Non-pigmented ciliary epithelial cell (primary cell): ENCODE measurements around the gene ESPNL.

Experiments
- DNase-seq: peaks from one replicate; pipeline ENCODE4 v3.0.0-alpha.2; 2010; ENCODE audit warnings: low read depth

ESPNL gene

DNA sequence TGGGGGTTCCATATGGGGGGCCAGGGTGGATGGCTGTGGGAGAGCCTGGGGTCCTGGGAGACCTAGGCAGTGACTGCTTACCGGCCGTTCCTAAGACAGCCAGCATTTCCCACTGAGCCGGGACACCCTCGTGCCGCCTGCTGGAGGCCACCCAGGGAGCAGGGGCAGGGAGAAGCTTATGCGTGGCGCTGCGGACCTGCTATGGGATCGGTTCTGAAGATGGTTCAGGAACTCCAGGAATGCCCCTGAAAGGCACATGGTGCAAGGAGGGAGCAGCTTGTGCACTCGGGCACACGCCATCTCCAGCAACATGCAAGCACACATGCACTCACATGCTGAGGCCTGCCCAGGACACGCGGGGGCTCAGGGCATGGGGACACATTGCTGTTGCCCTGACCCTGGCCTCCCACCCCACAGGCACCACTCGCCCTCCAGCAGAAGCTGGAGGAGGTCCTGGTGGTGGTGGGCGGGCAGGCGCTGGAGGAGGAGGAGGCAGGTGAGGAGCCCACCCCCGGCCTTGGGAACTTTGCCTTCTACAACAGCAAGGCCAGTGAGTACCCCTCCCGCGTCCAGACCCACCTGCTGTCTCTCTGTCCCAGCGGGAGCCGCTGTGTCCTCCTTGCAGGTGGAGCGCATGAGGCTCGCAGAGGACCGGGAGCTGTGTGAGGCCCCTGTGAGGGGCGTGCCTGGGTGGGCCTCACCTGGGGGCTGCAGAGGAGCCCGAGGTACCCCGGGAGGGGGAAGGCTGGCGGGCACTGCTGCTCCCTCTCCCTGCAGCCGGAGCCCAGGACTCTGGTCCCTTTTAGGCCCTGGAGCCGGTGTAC is 42.5 kb downstream of the ESPNL start:
- DNase-seq: no peak

DNA sequence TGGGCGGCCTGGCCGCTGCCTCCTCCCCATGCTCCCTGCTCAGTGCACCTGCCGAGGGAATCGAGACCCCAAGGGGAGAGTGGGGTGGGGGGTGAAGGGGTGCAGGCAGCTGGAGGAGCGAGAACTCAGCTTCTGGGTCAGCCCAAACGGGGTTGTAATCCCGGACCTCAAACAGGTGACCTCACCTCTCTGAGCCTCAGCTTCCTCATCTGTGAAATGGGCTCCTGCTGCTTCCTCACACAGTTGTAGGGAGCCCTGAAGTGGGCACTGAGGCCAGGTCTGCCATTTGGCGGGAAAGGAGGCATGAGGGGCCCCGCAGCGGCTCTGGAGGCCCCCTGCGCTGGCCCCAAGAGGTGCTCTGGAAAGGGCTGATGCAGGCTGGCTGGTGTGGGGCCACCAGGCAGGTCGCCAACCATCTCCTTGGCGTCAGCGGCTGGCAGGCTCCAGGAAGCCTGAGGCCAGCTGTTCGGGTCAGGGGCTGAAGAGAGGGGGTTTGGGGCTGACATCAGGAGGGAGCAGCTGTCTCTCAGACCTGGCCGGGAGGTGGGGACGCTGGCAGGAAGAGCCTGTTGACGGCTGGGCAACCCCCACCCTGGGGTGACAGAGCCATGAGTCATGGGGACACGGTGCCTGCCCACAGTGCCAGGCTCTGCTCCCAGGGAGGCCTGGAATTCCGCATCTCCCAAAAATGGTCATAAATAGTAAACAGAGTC is 43.3 kb downstream of the ESPNL start:
- no peak for DNase-seq

DNA sequence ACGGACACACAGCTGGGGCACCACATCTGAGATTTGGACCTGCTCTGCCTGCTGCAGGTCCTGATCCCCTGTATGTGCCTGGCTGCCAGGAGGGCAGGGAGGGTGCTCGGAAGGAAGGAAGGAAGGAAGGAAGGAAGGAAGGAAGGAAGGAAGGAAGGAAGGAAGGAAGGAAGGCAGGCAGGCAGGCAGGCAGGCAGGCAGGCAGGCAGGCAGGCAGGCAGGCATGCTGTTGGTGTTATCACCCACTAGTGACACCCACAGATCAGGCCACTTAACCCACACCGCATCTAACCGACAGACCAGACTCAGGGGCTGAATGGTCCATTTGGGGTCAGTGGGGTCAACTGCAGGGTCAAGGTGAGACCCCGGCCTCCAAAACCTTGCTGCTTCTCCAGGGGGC is 44.1 kb downstream of the ESPNL start:
- no peak for DNase-seq

DNA sequence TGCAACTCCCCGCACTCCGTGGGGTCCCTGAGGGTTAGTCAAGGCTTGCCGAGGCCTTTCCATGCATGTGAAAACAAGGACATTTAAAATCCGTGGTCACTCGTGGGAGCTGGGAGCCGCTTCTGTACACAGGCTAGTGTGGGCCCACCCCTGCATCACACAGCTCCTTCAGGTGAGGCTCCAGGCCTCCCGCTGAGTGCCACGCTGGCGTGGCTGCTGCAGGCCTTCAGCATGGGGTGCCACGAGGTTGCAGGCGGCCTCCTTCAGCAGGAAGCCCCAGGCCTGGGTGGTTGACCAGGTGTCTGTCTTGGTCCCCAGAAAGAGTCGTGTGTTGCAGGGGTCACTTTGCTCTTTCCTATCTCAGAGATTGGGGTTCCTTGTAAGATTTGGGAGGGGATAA is 44.9 kb downstream of the ESPNL start:
- DNase-seq: no peak

DNA sequence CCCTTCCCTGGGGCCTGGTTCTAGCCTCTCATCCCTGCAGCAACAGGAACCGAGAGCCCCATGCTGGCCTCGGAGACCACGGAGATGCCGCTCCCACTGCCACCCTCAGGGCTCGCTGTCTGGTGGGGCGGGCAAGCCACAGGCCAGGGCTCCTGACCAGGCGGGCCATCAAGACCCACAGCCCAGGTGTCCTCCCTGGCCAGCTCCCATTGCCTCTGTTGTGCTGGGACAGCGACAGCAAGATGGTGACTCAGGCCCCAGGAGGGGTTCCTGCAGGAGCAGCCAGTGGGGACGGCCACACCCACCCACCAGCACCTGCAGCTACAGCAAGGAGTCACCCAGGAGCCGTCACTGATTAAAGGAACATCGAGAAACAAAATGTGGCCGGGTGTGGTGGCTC is 45.7 kb downstream of the ESPNL start:
- no peak for DNase-seq

DNA sequence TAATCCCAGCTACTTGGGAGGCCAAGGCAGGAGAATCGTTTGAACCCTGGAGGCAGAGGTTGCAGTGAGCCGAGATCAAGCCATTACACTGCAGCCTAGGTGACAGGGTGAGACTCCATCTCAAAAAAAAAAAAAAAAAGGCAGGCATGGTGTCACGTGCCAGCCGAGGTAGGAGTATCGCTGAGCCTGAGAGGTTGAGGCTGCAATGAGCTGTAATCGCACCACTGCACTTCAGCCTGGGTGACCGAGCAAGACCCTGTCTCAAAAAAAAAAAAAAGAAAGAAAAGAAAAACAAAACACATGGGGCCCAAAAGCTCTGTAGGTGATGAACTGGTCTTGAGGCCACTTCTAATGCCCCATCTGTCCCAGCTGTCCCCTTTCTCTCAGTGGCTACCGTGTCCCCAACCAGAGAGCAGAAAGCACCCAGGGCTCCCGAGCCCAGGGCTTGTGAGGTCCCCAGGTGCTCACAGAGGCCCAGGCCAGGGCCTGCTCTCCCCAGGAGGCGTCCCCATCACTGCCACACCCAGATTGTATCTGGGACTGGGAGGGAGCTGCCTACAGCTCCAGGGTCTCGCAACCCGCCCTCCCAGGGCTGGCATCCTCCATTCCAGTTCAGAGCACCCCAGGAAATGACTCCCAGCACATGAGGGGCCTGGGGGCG is 46.9 kb downstream of the ESPNL start:
- no peak for DNase-seq

DNA sequence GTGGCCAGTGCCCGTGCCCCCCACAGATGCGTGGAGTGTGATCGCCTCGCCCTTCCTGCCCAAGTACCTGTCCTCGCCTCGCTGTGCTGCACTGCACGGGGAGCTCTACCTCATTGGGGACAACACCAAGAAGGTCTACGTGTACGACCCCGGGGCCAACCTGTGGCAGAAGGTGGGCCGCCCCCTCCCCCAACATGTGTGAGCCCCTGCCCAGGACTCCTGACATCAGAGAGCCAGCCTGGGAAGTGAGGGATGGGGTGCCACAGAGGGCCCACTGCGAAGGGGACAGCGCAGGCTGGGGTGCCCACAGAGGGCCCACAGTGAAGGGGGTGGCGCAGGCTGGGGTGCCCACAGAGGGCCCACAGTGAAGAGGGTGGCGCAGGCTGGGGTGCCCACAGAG is 48.8 kb downstream of the ESPNL start:
- no peak for DNase-seq

DNA sequence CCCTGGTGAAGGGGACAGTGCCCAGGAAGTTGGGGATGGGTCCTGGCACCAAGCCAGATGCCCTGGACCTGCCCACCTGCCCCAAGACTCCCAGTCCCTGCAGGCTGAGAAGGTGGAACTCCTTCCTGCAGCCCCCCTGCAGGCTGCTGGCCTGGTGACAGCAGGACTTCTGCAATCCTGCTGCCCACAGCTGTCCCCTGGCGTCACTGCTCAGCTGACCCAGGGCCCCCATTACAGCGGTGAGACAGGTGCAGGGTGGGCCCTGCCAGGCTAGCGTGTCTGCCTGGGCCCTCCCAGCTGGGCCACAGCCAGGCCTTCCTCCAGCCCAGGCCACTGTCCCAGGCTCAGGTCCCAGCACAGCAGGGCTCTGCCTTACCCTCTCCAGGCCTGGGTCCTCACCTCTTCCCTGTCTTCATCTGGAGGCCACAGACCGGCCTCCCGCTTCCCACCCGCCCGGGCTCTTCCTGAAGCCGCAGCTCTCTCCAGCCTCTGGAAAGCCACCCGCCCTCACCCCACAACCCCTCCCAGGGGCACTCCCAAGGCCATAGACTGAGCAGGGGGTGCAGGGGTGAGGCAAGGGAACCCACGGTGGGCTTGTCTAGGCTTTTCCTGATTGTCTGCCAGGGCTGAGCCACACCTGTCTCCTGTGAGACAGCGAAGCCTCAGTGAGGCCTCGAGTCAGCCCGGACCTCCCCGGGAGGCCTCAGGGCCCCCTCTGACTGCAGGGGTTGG is 49.9 kb downstream of the ESPNL start:
- no peak for DNase-seq

DNA sequence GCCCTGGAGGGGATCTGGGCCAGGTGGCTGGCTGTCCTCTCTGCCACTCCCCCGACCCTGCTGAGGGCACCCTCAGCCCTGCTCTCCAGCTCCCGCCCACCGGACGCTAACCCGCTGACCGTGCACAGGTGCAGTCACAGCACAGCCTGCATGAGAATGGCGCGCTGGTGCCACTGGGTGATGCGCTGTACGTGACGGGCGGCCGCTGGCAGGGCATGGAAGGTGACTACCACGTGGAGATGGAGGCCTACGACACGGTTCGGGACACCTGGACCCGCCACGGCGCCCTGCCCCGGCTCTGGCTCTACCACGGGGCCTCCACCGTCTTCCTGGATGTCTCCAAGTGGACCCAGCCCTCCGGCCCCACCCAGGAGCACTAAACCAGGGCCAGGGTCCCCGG is 50.5 kb downstream of the ESPNL start:
- no peak for DNase-seq

DNA sequence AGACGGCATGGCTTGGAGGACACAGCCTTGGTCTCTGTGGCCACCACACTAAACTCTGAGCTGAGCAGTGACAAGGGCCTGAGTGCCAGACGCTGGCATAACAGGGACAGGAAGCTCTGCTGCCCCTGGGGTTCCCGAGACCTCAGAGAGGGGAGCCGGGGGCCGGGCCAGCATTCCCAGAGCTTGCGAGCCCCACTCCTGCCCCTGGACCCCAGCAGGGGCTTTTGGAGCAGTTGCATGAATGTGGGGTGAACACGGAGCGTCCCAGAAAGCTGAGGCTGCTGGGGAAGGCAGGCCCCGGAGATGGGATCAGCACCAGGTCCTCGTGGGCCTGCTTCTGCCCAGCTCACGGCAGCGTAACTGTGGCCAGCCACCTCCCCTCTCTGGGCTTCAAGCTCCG is 51.1 kb downstream of the ESPNL start:
- DNase-seq: no peak

DNA sequence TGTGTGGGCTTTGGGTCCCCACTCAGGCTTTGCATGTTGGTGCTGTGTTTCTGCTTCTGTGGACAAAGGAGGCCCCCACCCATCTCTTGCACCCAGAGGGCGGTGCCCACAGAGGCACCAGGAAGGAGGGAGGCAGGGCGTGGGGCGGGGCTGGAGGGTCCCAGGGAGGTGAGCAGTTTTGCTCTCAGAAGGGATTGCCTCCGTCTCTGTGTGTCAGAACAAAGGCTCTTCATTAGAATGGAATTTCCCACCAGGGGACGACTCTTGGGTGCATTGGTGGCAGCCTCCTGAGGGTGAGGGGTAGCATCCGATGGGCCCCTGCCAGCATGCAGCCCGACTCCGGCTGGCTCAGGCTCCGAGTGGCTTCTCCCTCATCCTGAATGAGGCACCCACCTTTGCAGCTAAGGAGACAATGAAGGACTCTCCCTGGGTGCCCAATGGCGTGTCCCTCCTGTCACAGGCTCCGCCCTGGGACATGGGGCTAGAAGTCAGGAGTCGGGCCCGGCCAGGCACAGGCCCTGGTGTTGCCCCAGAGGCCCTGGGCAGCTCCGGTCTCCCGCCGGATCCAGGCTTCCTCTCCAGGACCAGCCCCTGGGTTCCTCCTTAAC is 51.6 kb downstream of the ESPNL start:
- DNase-seq: no peak

DNA sequence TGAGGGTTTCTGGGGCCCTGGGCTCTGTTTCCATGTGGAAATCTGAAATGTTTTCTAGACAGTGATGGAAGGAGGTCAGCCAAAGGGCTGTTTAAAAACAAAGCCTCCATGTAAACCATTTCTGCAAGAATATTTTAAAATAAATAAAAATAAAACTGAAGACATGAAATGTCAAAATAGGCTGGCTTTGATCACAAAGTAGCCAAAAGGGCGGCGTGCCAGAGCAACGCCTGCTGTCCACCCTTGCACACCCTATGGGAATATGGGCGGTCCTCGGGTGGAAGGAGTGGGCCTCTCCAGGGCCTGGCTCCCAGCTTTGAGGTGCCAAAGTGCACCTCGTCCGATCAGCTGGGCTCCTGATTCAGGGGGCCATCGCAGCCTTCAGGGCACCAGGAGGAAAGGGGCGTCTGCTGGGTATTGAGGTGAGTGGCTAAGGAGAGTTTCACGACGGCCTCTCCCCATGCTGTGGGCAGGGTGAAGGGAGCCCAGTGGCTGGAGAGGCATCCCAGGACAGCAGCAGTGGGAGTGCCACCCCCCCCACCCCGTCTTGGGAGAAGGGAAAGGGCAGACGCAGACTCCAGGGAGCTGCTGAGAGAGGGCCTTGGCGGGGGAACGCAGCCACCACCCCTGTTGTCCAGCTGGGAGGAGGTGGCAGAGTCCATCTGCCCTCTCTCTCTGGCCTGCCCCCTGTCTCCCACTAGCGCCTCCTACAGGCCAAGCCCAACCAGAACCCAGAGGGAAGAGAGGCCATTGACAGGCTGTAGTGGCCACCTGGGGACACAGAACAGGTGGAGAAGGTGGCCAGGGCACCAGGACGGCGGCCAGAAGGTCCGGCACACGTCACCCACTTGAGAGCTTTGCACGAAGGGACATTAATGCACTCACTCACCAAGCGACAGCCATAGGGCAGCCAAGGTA is 52.9 kb downstream of the ESPNL start:
- DNase-seq: no peak

DNA sequence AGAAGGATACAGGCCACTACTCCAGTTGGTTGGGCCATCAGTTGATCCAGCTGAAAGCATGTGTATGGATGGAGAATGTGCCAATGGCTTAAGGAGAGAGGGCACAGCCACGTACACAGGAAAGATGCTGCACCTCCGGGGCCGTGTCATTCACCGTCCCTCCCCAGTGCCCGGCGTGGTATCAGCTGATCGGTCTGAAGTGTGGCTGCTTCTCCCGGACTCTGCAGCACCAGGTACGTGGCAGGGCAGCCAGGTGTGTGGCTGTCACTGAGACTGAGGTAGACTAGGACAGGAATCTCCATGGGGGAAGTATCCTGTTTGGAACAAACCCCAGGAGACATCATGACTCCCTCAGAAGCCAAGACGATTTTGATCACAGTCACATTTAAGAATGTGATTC is 54.4 kb downstream of the ESPNL start:
- DNase-seq: no peak

DNA sequence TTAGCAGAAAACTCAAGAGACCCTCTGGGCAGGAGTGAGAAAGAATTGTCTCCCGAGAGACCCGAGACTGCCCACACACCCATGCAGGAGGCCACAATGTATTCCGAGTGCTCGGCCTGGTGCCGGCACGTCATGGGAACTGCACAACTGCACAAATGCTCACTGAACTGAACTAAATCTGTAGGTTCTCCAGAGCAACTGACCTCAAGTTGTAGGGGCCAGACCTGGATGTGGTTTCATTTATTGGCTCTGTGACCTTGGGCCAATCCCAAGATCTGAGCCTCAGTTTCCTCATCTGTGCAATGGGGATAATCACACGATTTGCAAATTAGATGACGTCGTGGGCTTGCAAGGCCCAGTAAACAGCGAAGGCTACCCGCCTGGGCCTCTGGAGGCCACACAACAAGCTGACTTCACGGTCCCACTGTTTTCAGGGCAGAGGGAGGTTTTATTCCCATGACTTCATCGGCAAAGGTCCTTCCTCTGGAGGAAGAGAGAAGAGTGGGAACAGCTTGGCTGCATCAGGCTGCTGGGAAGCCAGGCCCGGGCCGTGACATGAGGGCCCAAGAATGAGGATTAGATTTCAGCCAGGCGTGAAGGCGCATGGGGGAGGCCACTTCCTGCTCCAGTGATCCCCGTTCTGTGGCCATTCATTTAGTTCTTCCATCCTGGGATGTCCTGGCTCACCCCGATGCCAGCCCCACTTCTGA is 55.1 kb downstream of the ESPNL start:
- peak; percentile 71 for DNase-seq

DNA sequence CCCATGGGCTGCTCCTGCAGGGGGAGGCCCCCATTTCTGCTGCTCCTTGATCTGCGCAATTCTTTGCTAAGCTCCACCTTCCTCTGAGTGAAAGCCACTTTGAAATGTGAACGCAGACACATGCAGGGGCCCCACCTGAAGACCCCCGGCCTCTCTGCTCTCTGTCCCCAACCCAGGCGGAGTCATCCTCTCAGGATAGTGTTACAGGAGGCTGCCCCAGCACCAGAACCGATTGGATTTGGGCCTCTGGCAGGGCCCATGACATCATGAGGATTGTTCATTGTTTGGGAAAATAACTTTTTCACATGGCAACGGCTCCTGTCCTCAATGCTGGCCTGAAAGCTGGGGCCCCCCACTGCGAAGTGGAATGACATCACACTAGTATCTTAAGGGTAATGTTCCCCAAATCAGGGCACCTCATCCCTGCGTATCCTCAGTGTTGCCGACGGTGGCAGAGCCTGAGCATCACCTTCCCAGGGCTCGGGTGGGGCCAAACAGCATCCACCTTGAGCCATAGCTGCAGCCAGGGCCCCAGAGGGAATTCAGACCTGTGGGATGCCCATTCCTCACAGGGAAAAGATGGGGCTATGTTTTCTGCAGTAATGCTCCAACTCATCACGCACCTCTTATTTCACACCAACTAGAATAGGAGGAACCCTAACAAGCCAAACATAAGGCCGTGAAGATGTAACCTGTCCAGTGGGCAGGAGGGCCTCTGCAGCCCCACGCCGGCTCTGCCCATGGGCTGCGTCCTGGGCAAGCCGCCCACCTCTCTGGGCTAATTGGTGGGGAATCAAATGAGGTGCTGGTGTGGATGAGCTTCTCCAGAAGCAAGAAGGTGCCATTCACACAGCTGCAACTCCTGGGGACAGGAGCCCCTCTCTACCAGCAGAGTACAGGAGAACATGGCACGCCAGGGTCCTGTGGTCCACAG is 55.9 kb downstream of the ESPNL start:
- DNase-seq: no peak

DNA sequence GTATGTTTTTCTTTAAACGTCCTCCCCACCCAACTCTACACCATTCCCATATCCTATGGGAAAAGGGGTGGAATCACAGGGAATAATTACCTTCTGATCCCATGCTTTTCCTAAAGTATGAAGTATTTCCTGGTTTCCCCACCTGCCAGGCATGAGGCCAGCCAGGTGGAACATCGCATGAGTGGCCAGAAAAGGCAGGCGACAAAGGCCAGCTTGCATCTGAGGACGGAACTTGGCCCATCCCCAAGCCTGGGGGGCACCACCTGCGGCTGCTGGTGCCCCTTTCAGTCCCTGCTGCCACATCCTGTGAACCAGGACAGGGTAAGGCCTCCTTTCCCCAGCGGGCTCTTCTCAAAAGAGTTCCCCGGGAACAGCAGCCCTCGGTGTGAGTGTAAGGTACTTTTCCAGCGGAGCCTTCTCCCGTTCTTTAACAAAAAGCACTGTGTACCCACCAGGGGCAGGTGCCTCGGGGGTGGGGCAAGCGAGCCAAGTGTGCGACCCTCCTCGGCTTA is 57.4 kb downstream of the ESPNL start:
- DNase-seq: no peak

DNA sequence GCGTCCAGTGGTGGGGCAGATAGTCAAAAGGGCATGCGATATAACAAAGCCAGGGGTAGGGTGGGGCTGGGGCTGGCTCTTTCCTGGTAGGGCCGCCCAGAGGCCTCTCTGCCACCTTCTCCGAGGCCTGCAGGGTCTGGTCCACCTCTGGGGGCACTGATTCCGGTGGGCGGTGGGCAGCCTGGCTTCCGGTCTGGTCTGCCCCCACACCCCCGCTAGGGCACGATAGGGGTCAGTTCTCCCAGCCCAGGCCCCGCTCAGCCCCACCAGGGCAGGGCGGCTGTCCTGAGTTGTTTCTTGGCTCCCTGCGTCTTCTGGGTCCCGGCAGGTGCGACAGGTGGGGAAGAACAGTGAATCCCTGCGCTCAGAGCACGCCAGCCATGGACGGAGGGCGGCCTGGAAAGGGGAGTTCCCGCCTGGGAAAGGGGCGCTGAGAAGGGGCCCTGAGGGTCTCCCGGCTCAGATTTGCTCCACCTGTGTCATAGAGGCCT is 57.9 kb downstream of the ESPNL start:
- DNase-seq: no peak

DNA sequence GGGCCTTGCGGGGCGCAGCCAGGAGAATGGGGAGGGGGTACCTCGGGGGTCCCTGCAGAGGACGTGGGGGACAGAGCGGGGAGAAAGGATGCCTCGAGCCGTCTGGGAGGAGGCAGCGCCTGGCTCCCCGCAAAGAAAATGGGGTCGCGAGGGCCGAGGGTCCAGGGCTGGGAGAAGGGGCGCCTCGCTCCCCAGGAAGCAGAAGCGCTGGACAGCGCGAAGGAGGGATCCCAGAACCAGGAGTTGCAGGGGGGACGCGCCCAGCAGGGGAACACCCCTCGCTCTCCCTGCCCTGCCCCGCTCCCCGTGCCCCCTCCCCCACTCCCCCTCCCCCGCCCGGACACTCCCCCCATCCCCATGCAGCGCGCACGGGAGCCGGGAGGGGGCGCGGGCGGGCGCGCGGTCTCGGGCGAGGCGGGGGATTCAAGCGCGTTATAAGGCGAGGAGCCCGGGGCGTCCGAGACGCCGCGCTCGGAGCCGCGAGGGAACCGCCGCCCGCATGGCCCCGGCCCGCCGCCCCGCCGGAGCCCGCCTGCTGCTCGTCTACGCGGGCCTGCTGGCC is 58.5 kb downstream of the ESPNL start, which contains the start of gene ERFE:
Gene ERFE (plus strand): TSS at position 462 of the 562 bp plus-strand sequence. CDS start 38 bp downstream, at position 500.
- DNase-seq: no peak
